Measurements from ENCODE around the gene RAB35. TPM values are rescaled to one million over a fixed set of nuclear protein-coding genes. Genes with fewer than 3 reads are reported as not detected.
A peak's percentile ranks its signal among the peaks of the same experiment; 100 is the strongest.

The RAB35 gene
- total and polyA plus RNA-seq, 2 of the 4 experiments (the other 2 are of a cell fraction): 32.6 to 49.6 TPM

GRCh38 chr12:120109570-120110267 is 6.8 kb downstream of the RAB35 start:
- DNase-seq: no peak
- POLR2A ChIA-PET (ENCODE audit: unreplicated experiment): no interaction called here

More at GRCh38 chr12:120109570-120110267, 6.8 kb downstream of the RAB35 start:
- H2AK5ac ChIP-seq (ENCODE audit: low read depth, low read length): no peak overlapping the region
- dilution Hi-C loops (cut with HindIII; ENCODE audit: low sequenced_read_pairs, unreplicated experiment) (no loop called here), in situ Hi-C loops (cut with MboI; ENCODE audit: low sequenced_read_pairs) (loop anchor here (25.0 kb wide), 1 partner anchor 1747 kb away; the partner anchor contains the start of gene TAOK3), intact Hi-C loops (cut with micrococcal nuclease) (no loop called here)
- no peak overlapping the region for H2BK5ac ChIP-seq (ENCODE audit: low read depth, low read length, poor library complexity, severe bottlenecking)
- 87% methylated on average over 4 of the region's 10 CpGs; no CpG with 5 or more reads in 1 of the 2 experiments for WGBS, 2 experiments (ENCODE audit: extremely low coverage in 2 of 2, insufficient read length in 1 of 2)
- no peaks in the 10 kb centered on the region; the same call in 1 of the 2 replicates for H3K4me1 ChIP-seq (ENCODE audit: control insufficient read depth, insufficient read depth, low read length)
- H4K8ac ChIP-seq (ENCODE audit: low read depth in 2 of 2, low read length in 2 of 2): no peak overlapping the region
- H4K91ac ChIP-seq (ENCODE audit: insufficient read depth, low read depth, low read length): no peak overlapping the region
- peaks cover 27% of the 10 kb centered on the region for H3K9me1 ChIP-seq (ENCODE audit: insufficient read depth, low read length)
- no peak overlapping the region for H2BK120ac ChIP-seq (ENCODE audit: low read depth, low read length)
- H3K4me3 ChIP-seq (ENCODE audit: insufficient read depth, low read depth, low read length): no peak overlapping the region
- no peak overlapping the region for H3K14ac ChIP-seq (replicated peaks; ENCODE audit: low read depth, low read length)
- H3K4ac ChIP-seq (ENCODE audit: low read depth, low read length): no peak overlapping the region
- peaks cover 21% of the 10 kb centered on the region for H3K36me3 ChIP-seq (ENCODE audit: control insufficient read depth, insufficient read depth, low read length)
- H3K4me2 ChIP-seq (ENCODE audit: low read depth, low read length): no peak overlapping the region
- ATAC-seq (ENCODE audit: low read depth): peak; percentile 12; the same call in 1 of the 2 replicates
- CTCF ChIA-PET: no interaction called here
- H3K27me3 ChIP-seq (ENCODE audit: control insufficient read depth, insufficient read depth, low read length): no peaks in the 10 kb centered on the region
- no peak overlapping the region for H3K23ac ChIP-seq (ENCODE audit: low read depth, low read length)
- TF ChIP-seq FOS (IDR thresholded peaks at IDR 0.05; ENCODE audit: low read depth, low read length): no peak
- no peak for TF ChIP-seq MAFK (IDR thresholded peaks at IDR 0.05; ENCODE audit: low read depth, low read length)
- no peak for TF ChIP-seq POLR2A (IDR thresholded peaks at IDR 0.05; ENCODE audit: low read depth, low read length)
- TF ChIP-seq MXI1 (IDR thresholded peaks at IDR 0.05; ENCODE audit: borderline replicate concordance, low read depth, low read length): no peak
- TF ChIP-seq RCOR1 (IDR thresholded peaks at IDR 0.05; ENCODE audit: insufficient replicate concordance, low read length): no peak
- TF ChIP-seq SMC3 (IDR thresholded peaks at IDR 0.05; ENCODE audit: low read depth, low read length): no peak
- no peak for TF ChIP-seq CTCF (conservative IDR thresholded peaks at IDR 0.05; ENCODE audit: low read depth, low read length)
- TF ChIP-seq RFX5 (IDR thresholded peaks at IDR 0.05; ENCODE audit: low read depth, low read length): no peak
- no peak for TF ChIP-seq CHD1 (IDR thresholded peaks at IDR 0.05; ENCODE audit: low read depth, low read length)
- TF ChIP-seq MAZ (IDR thresholded peaks at IDR 0.05; ENCODE audit: borderline replicate concordance, low read depth, low read length): no peak
- no peak for TF ChIP-seq BHLHE40 (IDR thresholded peaks at IDR 0.05; ENCODE audit: low read depth, low read length)
- H2AK9ac ChIP-seq (replicated peaks; ENCODE audit: low read depth, low read length, poor library complexity): no peak overlapping the region
- no peak overlapping the region for H4K5ac ChIP-seq (ENCODE audit: low read depth, low read length)
- no peak overlapping the region for H2AFZ ChIP-seq (replicated peaks; ENCODE audit: low read length, poor library complexity)
- no peak overlapping the region for H2BK15ac ChIP-seq (ENCODE audit: low read depth, low read length)
- H2BK20ac ChIP-seq (ENCODE audit: low read depth, low read length): no peak overlapping the region
- peaks cover 8 to 74% of the 10 kb centered on the region in 2 experiments for H3K79me1 ChIP-seq (ENCODE audit: low read depth in 1 of 2, low read length in 2 of 2)
- H3K18ac ChIP-seq (ENCODE audit: low read depth, low read length): no peak overlapping the region
- peaks cover 89% of the 10 kb centered on the region for H4K20me1 ChIP-seq (ENCODE audit: insufficient read depth, low read length)
- H3K9ac ChIP-seq (ENCODE audit: low read depth, low read length): no peak overlapping the region
- no peak overlapping the region for H3K27ac ChIP-seq (ENCODE audit: insufficient read depth, low read length)
- no peaks in the 10 kb centered on the region for H3K9me3 ChIP-seq (ENCODE audit: control insufficient read depth, insufficient read depth, low read length)
- no peak overlapping the region for H3K56ac ChIP-seq (ENCODE audit: extremely low read depth, insufficient read depth, low read length)
- BruUV-seq (replicated peaks): no TSS peak

All from IMR-90 (cell line).